ENCODE results near the gene KCTD13. TPM values are rescaled to one million over a fixed set of nuclear protein-coding genes. Genes with fewer than 3 reads are reported as not detected.

Gene KCTD13
- total RNA-seq, 1 experiment from 2014 or later, result 18.5 TPM

- TF ChIP-seq, protein P1, sequence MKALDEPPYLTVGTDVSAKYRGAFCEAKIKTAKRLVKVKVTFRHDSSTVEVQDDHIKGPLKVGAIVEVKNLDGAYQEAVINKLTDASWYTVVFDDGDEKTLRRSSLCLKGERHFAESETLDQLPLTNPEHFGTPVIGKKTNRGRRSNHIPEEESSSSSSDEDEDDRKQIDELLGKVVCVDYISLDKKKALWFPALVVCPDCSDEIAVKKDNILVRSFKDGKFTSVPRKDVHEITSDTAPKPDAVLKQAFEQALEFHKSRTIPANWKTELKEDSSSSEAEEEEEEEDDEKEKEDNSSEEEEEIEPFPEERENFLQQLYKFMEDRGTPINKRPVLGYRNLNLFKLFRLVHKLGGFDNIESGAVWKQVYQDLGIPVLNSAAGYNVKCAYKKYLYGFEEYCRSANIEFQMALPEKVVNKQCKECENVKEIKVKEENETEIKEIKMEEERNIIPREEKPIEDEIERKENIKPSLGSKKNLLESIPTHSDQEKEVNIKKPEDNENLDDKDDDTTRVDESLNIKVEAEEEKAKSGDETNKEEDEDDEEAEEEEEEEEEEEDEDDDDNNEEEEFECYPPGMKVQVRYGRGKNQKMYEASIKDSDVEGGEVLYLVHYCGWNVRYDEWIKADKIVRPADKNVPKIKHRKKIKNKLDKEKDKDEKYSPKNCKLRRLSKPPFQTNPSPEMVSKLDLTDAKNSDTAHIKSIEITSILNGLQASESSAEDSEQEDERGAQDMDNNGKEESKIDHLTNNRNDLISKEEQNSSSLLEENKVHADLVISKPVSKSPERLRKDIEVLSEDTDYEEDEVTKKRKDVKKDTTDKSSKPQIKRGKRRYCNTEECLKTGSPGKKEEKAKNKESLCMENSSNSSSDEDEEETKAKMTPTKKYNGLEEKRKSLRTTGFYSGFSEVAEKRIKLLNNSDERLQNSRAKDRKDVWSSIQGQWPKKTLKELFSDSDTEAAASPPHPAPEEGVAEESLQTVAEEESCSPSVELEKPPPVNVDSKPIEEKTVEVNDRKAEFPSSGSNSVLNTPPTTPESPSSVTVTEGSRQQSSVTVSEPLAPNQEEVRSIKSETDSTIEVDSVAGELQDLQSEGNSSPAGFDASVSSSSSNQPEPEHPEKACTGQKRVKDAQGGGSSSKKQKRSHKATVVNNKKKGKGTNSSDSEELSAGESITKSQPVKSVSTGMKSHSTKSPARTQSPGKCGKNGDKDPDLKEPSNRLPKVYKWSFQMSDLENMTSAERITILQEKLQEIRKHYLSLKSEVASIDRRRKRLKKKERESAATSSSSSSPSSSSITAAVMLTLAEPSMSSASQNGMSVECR (CRISPR knock-in tag; IDR thresholded peaks at IDR 0.05; ENCODE audit: borderline replicate concordance), result no peak
- TF ChIP-seq SOX15 (CRISPR knock-in tag; IDR thresholded peaks at IDR 0.05), result no peak
- no peak for TF ChIP-seq AR (CRISPR knock-in tag; IDR thresholded peaks at IDR 0.05)
- no peak for TF ChIP-seq JAZF1 (CRISPR knock-in tag; IDR thresholded peaks at IDR 0.05)
- no peak for TF ChIP-seq ELF4 (CRISPR knock-in tag; IDR thresholded peaks at IDR 0.05; ENCODE audit: low read depth)
- TF ChIP-seq HMGA2 (CRISPR knock-in tag; IDR thresholded peaks at IDR 0.05), result no peak
- TF ChIP-seq EMX1 (CRISPR knock-in tag; IDR thresholded peaks at IDR 0.05), result no peak
- TF ChIP-seq TP53 (CRISPR knock-in tag; IDR thresholded peaks at IDR 0.05), result no peak
Measured at GRCh38 chr16:29922326-29922725, 3.7 kb downstream of the KCTD13 start (continued).

DNA sequence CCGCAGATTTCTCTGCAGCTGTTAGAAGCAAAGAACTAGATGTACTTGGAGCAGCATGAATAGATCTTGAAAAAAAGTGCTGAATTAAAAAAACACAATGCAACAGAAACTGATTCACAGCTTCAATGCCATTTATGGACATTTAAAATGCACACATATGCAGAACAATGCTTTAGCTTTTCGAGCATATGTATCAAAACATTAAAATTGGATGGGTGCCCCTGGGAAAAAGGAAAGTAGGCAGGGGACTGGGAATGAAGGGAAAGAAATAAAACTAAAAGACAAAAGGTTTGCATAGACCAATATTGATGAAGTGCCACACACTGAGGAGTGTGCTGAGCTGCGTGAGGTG lies 5.0 kb downstream of the KCTD13 start:
- ChIA-PET CTCF (interaction anchor here (1.4 kb wide), 1 partner anchor 73 kb away, joined by 6 read pairs; no protein-coding TSS in a partner anchor), POLR2A (no interaction called here)
- ATAC-seq, result no peak
- no peak for DNase-seq (ENCODE audit: low spot score)
- Mint-ChIP-seq H3K4me1 (peaks cover 4% of the 10 kb centered on the region), H3K36me3 (peaks cover 7% of the 10 kb centered on the region), H3K27me3 (ENCODE audit: low read depth) (no peaks in the 10 kb centered on the region), H3K9me3 (no peaks in the 10 kb centered on the region), H3K27ac (no peak overlapping the region; the same call in 1 of the 2 replicates), H3K4me3 (no peak overlapping the region)
- TF ChIP-seq, protein P2, sequence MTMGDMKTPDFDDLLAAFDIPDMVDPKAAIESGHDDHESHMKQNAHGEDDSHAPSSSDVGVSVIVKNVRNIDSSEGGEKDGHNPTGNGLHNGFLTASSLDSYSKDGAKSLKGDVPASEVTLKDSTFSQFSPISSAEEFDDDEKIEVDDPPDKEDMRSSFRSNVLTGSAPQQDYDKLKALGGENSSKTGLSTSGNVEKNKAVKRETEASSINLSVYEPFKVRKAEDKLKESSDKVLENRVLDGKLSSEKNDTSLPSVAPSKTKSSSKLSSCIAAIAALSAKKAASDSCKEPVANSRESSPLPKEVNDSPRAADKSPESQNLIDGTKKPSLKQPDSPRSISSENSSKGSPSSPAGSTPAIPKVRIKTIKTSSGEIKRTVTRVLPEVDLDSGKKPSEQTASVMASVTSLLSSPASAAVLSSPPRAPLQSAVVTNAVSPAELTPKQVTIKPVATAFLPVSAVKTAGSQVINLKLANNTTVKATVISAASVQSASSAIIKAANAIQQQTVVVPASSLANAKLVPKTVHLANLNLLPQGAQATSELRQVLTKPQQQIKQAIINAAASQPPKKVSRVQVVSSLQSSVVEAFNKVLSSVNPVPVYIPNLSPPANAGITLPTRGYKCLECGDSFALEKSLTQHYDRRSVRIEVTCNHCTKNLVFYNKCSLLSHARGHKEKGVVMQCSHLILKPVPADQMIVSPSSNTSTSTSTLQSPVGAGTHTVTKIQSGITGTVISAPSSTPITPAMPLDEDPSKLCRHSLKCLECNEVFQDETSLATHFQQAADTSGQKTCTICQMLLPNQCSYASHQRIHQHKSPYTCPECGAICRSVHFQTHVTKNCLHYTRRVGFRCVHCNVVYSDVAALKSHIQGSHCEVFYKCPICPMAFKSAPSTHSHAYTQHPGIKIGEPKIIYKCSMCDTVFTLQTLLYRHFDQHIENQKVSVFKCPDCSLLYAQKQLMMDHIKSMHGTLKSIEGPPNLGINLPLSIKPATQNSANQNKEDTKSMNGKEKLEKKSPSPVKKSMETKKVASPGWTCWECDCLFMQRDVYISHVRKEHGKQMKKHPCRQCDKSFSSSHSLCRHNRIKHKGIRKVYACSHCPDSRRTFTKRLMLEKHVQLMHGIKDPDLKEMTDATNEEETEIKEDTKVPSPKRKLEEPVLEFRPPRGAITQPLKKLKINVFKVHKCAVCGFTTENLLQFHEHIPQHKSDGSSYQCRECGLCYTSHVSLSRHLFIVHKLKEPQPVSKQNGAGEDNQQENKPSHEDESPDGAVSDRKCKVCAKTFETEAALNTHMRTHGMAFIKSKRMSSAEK (CRISPR knock-in tag; IDR thresholded peaks at IDR 0.05; ENCODE audit: borderline replicate concordance), result no peak
- no peak for TF ChIP-seq E2F1 (CRISPR knock-in tag; IDR thresholded peaks at IDR 0.05)
- TF ChIP-seq NR2C2 (CRISPR knock-in tag; IDR thresholded peaks at IDR 0.05), result no peak
- no peak for TF ChIP-seq MXD4 (CRISPR knock-in tag; IDR thresholded peaks at IDR 0.05; ENCODE audit: borderline replicate concordance)
- TF ChIP-seq ESRRA (CRISPR knock-in tag; IDR thresholded peaks at IDR 0.05; ENCODE audit: borderline replicate concordance), result no peak
- no peak for TF ChIP-seq MAX (CRISPR knock-in tag; IDR thresholded peaks at IDR 0.05)
- no peak for TF ChIP-seq CTCF (IDR thresholded peaks at IDR 0.05)

Measured in WTC11 (cell line).